ENCODE measurements around the gene ALX4.

The ALX4 gene

GRCh38 chr11:44320289-44320973 is 10.5 kb upstream of the ALX4 start:
- H3K27me3 ChIP-seq (ENCODE audit: insufficient read depth, insufficient read length) = peaks cover 100% of the 10 kb centered on the region
- no peaks in the 10 kb centered on the region for H3K36me3 ChIP-seq (ENCODE audit: insufficient read depth, insufficient read length, low read length)
- no peak for DNase-seq (ENCODE audit: low read depth, low spot score)
- no peaks in the 10 kb centered on the region for H3K9me3 ChIP-seq (ENCODE audit: insufficient read depth, low read length)
- peak overlapping the region; percentile 56 for H3K4me3 ChIP-seq (ENCODE audit: insufficient read length, low read depth)
- peaks cover 10% of the 10 kb centered on the region for H3K4me1 ChIP-seq (ENCODE audit: insufficient read depth, insufficient read length)
- TF ChIP-seq YY1 (IDR thresholded peaks at IDR 0.05; ENCODE audit: insufficient read depth, insufficient read length) (no peak), ZNF274 (IDR thresholded peaks at IDR 0.05; ENCODE audit: low read depth, low read length) (no peak), SUZ12 (IDR thresholded peaks at IDR 0.05; ENCODE audit: extremely low read depth, insufficient read depth, insufficient read length) (no peak)
- H3K9ac ChIP-seq (ENCODE audit: insufficient read length, low read depth) = peak overlapping the region; percentile 27

- Histone ChIP-seq H3K4me1 (ENCODE audit: insufficient read depth, insufficient read length) (peaks cover 12% of the 10 kb centered on the region), H3K4me3 (ENCODE audit: insufficient read length, low read depth) (peak overlapping the region; percentile 56), H3K9me3 (ENCODE audit: insufficient read depth, low read length) (no peaks in the 10 kb centered on the region), H3K36me3 (ENCODE audit: insufficient read depth, insufficient read length, low read length) (no peaks in the 10 kb centered on the region), H3K9ac (ENCODE audit: insufficient read length, low read depth) (peak overlapping the region; percentile 63), H3K27me3 (ENCODE audit: insufficient read depth, insufficient read length) (peaks cover 100% of the 10 kb centered on the region)
- peak; percentile 74 for TF ChIP-seq SUZ12 (IDR thresholded peaks at IDR 0.05; ENCODE audit: extremely low read depth, insufficient read depth, insufficient read length)
- TF ChIP-seq ZNF274 (IDR thresholded peaks at IDR 0.05; ENCODE audit: low read depth, low read length) = no peak
- DNase-seq (ENCODE audit: low read depth, low spot score) = no peak
Observed at GRCh38 chr11:44319552-44320288, 9.8 kb upstream of the ALX4 start.

- no peak for TF ChIP-seq ZNF274 (IDR thresholded peaks at IDR 0.05; ENCODE audit: low read depth, low read length)
- peak; percentile 94 for TF ChIP-seq SUZ12 (IDR thresholded peaks at IDR 0.05; ENCODE audit: extremely low read depth, insufficient read depth, insufficient read length)
- no peak for TF ChIP-seq YY1 (IDR thresholded peaks at IDR 0.05; ENCODE audit: insufficient read depth, insufficient read length)
- Histone ChIP-seq H3K9me3 (ENCODE audit: insufficient read depth, low read length) (no peaks in the 10 kb centered on the region), H3K27me3 (ENCODE audit: insufficient read depth, insufficient read length) (peaks cover 100% of the 10 kb centered on the region), H3K9ac (ENCODE audit: insufficient read length, low read depth) (peak overlapping the region; percentile 63), H3K36me3 (ENCODE audit: insufficient read depth, insufficient read length, low read length) (no peaks in the 10 kb centered on the region), H3K4me1 (ENCODE audit: insufficient read depth, insufficient read length) (peaks cover 12% of the 10 kb centered on the region), H3K4me3 (ENCODE audit: insufficient read length, low read depth) (peak overlapping the region; percentile 56)
- DNase-seq (ENCODE audit: low read depth, low spot score) = no peak
Observed at GRCh38 chr11:44319170-44319551, 9.2 kb upstream of the ALX4 start.

GRCh38 chr11:44318369-44318768 is 8.4 kb upstream of the ALX4 start:
- DNase-seq (ENCODE audit: low read depth, low spot score) = no peak
- Histone ChIP-seq H3K4me1 (ENCODE audit: insufficient read depth, insufficient read length) (peaks cover 12% of the 10 kb centered on the region), H3K27me3 (ENCODE audit: insufficient read depth, insufficient read length) (peaks cover 100% of the 10 kb centered on the region), H3K9ac (ENCODE audit: insufficient read length, low read depth) (no peak overlapping the region), H3K9me3 (ENCODE audit: insufficient read depth, low read length) (no peaks in the 10 kb centered on the region), H3K36me3 (ENCODE audit: insufficient read depth, insufficient read length, low read length) (no peaks in the 10 kb centered on the region), H3K4me3 (ENCODE audit: insufficient read length, low read depth) (no peak overlapping the region)
- no peak for TF ChIP-seq SUZ12 (IDR thresholded peaks at IDR 0.05; ENCODE audit: extremely low read depth, insufficient read depth, insufficient read length)
- no peak for TF ChIP-seq YY1 (IDR thresholded peaks at IDR 0.05; ENCODE audit: insufficient read depth, insufficient read length)
- TF ChIP-seq ZNF274 (IDR thresholded peaks at IDR 0.05; ENCODE audit: low read depth, low read length) = no peak

GRCh38 chr11:44316659-44317240 is 6.8 kb upstream of the ALX4 start:
- peak overlapping the region; percentile 42 for H3K4me3 ChIP-seq (ENCODE audit: insufficient read length, low read depth)
- peaks cover 100% of the 10 kb centered on the region for H3K27me3 ChIP-seq (ENCODE audit: insufficient read depth, insufficient read length)
- H3K9me3 ChIP-seq (ENCODE audit: insufficient read depth, low read length) = no peaks in the 10 kb centered on the region
- no peak for DNase-seq (ENCODE audit: low read depth, low spot score)
- H3K36me3 ChIP-seq (ENCODE audit: insufficient read depth, insufficient read length, low read length) = no peaks in the 10 kb centered on the region
- TF ChIP-seq ZNF274 (IDR thresholded peaks at IDR 0.05; ENCODE audit: low read depth, low read length) (no peak), YY1 (IDR thresholded peaks at IDR 0.05; ENCODE audit: insufficient read depth, insufficient read length) (no peak), SUZ12 (IDR thresholded peaks at IDR 0.05; ENCODE audit: extremely low read depth, insufficient read depth, insufficient read length) (no peak)
- H3K9ac ChIP-seq (ENCODE audit: insufficient read length, low read depth) = peak overlapping the region; percentile 44
- peaks cover 15% of the 10 kb centered on the region for H3K4me1 ChIP-seq (ENCODE audit: insufficient read depth, insufficient read length)

GRCh38 chr11:44315947-44316658 is 6.2 kb upstream of the ALX4 start:
- peak overlapping the region; percentile 42 for H3K4me3 ChIP-seq (ENCODE audit: insufficient read length, low read depth)
- DNase-seq (ENCODE audit: low read depth, low spot score) = no peak
- H3K9ac ChIP-seq (ENCODE audit: insufficient read length, low read depth) = peak overlapping the region; percentile 44
- no peaks in the 10 kb centered on the region for H3K9me3 ChIP-seq (ENCODE audit: insufficient read depth, low read length)
- no peaks in the 10 kb centered on the region for H3K36me3 ChIP-seq (ENCODE audit: insufficient read depth, insufficient read length, low read length)
- peaks cover 18% of the 10 kb centered on the region for H3K4me1 ChIP-seq (ENCODE audit: insufficient read depth, insufficient read length)
- peaks cover 100% of the 10 kb centered on the region for H3K27me3 ChIP-seq (ENCODE audit: insufficient read depth, insufficient read length)
- TF ChIP-seq SUZ12 (IDR thresholded peaks at IDR 0.05; ENCODE audit: extremely low read depth, insufficient read depth, insufficient read length) (peak; percentile 85), YY1 (IDR thresholded peaks at IDR 0.05; ENCODE audit: insufficient read depth, insufficient read length) (no peak), ZNF274 (IDR thresholded peaks at IDR 0.05; ENCODE audit: low read depth, low read length) (no peak)

Measured in NT2/D1 (cell line).